GM12878 (cell line): Measurements from ENCODE around the gene RTP3. TPM values are rescaled to one million over a fixed set of nuclear protein-coding genes. Genes with fewer than 3 reads are reported as not detected.

ENCODE experiments used
- ATAC-seq: fragments of 200-7000 bp; cut with Tn5 transposase; 3 replicates; pipeline ENCODE4 v1.9.1; 2020; ENCODE audit warnings: mild to moderate bottlenecking, moderate library complexity
- BruUV-seq: library from RNA; stranded (reverse); fragments of 400-500 nt; replicated peaks from 2 replicates; lab custom pipeline; 2021; lab: Mats Ljungman, UMichigan
- CTCF ChIA-PET: fragments of 300-600 bp; sonication (Branson Sonifier 250); formaldehyde crosslinking; extraction: SDS; loops from one replicate; lab custom pipeline; 2021; ENCODE audit warnings: inconsistent platforms; lab: Yijun Ruan, JAX
- POLR2A ChIA-PET: fragments of 350-600 bp; formaldehyde crosslinking; extraction: SDS; loops from one replicate; lab custom pipeline; 2021; ENCODE audit warnings: inconsistent platforms; lab: Charles Lee
- RAD21 ChIA-PET: fragments of 300-600 bp; sonication (Branson Sonifier 250); formaldehyde crosslinking; loops from one replicate; lab custom pipeline; 2023; ENCODE audit warnings: antibody characterized with exemption; ENCODE audit not compliant: unreplicated experiment; lab: Charles Lee
- SMC1A ChIA-PET: fragments of 300-600 bp; sonication (Branson Sonifier 250); formaldehyde crosslinking; loops from one replicate; lab custom pipeline; 2023; ENCODE audit not compliant: unreplicated experiment, uncharacterized antibody; lab: Charles Lee
- DNase-seq: peaks from one replicate; pipeline ENCODE4 v3.0.0-alpha.2; 2011; ENCODE audit warnings: low read depth, low spot score
- FAIRE-seq: peaks from 3 replicates; lab custom pipeline; 2011; peaks lifted over from hg19 to GRCh38; lab: Jason Lieb, UNC
- H2AFZ ChIP-seq: 2 replicates; pipeline ENCODE4 v1.6.0; 2011; ENCODE audit warnings: low read depth, low read length, control low read depth; ENCODE audit not compliant: control insufficient read depth
- H3K27ac ChIP-seq: 2 replicates; pipeline ENCODE4 v1.5.1; 2011; ENCODE audit warnings: control low read depth; ENCODE audit not compliant: control insufficient read depth, insufficient read depth
- H3K27me3 ChIP-seq, 2 experiments: replicated peaks in 1 of 2; 2 replicates each; pipeline versions ENCODE4 v1.6.0 to v1.6.1; 2011; ENCODE audit warnings: low read length in 1 of 2; ENCODE audit not compliant: control insufficient read depth in 2 of 2, insufficient read depth in 2 of 2
- H3K36me3 ChIP-seq, 2 experiments: 2 replicates each; pipeline ENCODE4 v1.5.1; 2011; ENCODE audit warnings: low read length in 1 of 2; ENCODE audit not compliant: control insufficient read depth in 2 of 2, insufficient read depth in 2 of 2
- H3K4me1 ChIP-seq: 2 replicates; pipeline ENCODE4 v1.6.1; 2011; ENCODE audit warnings: mild to moderate bottlenecking, low read length, moderate library complexity, mixed read lengths; ENCODE audit not compliant: control insufficient read depth, insufficient read depth
- H3K4me2 ChIP-seq: 2 replicates; pipeline ENCODE4 v1.6.0; 2011; ENCODE audit warnings: control low read depth; ENCODE audit not compliant: control insufficient read depth, insufficient read depth
- H3K4me3 ChIP-seq: fragments of 200-600 bp; sonication (generic); 2 replicates; pipeline ENCODE4 v1.5.1; 2016
- H3K79me2 ChIP-seq: 2 replicates; pipeline ENCODE4 v1.6.0; 2011; ENCODE audit warnings: low read length; ENCODE audit not compliant: control insufficient read depth, insufficient read depth
- H3K9ac ChIP-seq: 2 replicates; pipeline ENCODE4 v1.8.0; 2011; ENCODE audit warnings: low read length, control low read depth, mixed read lengths; ENCODE audit not compliant: control insufficient read depth, insufficient read depth
- H3K9me3 ChIP-seq: replicated peaks from 3 replicates; pipeline ENCODE4 v1.5.1; 2011; ENCODE audit warnings: mild to moderate bottlenecking, low read length; ENCODE audit not compliant: control insufficient read depth, insufficient read depth
- H4K20me1 ChIP-seq: 2 replicates; pipeline ENCODE4 v1.6.0; 2011; ENCODE audit not compliant: control insufficient read depth, insufficient read depth
- ATF7 ChIP-seq: fragments of 450-650 bp; IDR thresholded peaks from 2 replicates; pipeline ENCODE4 v1.6.1; 2016; ENCODE audit warnings: low read depth, mild to moderate bottlenecking
- FOXK2 ChIP-seq: fragments of 450-650 bp; IDR thresholded peaks from 2 replicates; pipeline ENCODE4 v1.6.1; 2017; ENCODE audit warnings: mild to moderate bottlenecking, moderate library complexity
- GABPA ChIP-seq: IDR thresholded peaks from 2 replicates; pipeline ENCODE4 v1.6.1; 2014; ENCODE audit warnings: antibody characterized with exemption, low read depth, mild to moderate bottlenecking, inconsistent platforms
- HCFC1 ChIP-seq: fragments of 150-350 bp; IDR thresholded peaks from 2 replicates; pipeline ENCODE4 v1.6.1; 2014; ENCODE audit warnings: low read length
- HDAC2 ChIP-seq: fragments of 200-600 bp; sonication (generic); IDR thresholded peaks from 2 replicates; pipeline ENCODE4 v1.6.1; 2017
- HDAC6 ChIP-seq: fragments of 200-600 bp; sonication (generic); IDR thresholded peaks from one replicate; pipeline ENCODE4 v1.8.0; 2017; ENCODE audit warnings: antibody characterized with exemption; ENCODE audit not compliant: unreplicated experiment
- MTA2 ChIP-seq: fragments of 450-650 bp; IDR thresholded peaks from 2 replicates; pipeline ENCODE4 v1.6.1; 2016; ENCODE audit warnings: low read depth, mild to moderate bottlenecking, moderate library complexity
- MTA3 ChIP-seq: IDR thresholded peaks from 2 replicates; pipeline ENCODE4 v1.6.1; 2012; ENCODE audit warnings: low read length, inconsistent platforms, borderline replicate concordance
- POLR2AphosphoS5 ChIP-seq: IDR thresholded peaks from 2 replicates; pipeline ENCODE4 v1.6.1; 2011; ENCODE audit warnings: mild to moderate bottlenecking, low read length, inconsistent platforms
- SIN3A ChIP-seq: IDR thresholded peaks from 2 replicates; pipeline ENCODE4 v1.6.1; 2012; ENCODE audit warnings: low read depth, low read length, improper control_type of control experiment
- SP1 ChIP-seq: IDR thresholded peaks from one replicate; pipeline ENCODE4 v1.6.1; 2011; ENCODE audit warnings: low read depth, low read length
- ZBTB11 ChIP-seq: fragments of 450-650 bp; formaldehyde crosslinking; IDR thresholded peaks from 2 replicates; pipeline ENCODE4 v1.5.0; 2022; ENCODE audit warnings: mild to moderate bottlenecking, missing genetic modification characterization
- ZBTB33 ChIP-seq: fragments of 450-650 bp; IDR thresholded peaks from 2 replicates; pipeline ENCODE4 v1.6.1; 2017; ENCODE audit warnings: mild to moderate bottlenecking
- WGBS: methylation state at CpG from one replicate; pipeline ENCODE4 v1.1.6; 2016; ENCODE audit warnings: low lambda C conversion rate; ENCODE audit not compliant: insufficient replicate concordance, insufficient coverage; ENCODE audit errors: missing lambda C conversion rate; 5-methylcytosine and 5-hydroxymethylcytosine counted together
- in situ Hi-C: fragments of 300-500 bp; cut with MboI; formaldehyde crosslinking; loops from 9 replicates; pipeline ENCODE4 v1.14.3; 2018; ENCODE audit warnings: mixed read lengths
- intact Hi-C: fragments of 100-400 bp; cut with micrococcal nuclease; formaldehyde crosslinking; loops from one replicate; pipeline ENCODE4 v1.14.2; 2022; ENCODE audit not compliant: unreplicated experiment
- polyA plus RNA-seq, 11 experiments: library from polyadenylated mRNA; depleted of rRNA in 4 of 11; unstranded in 6 of 11; stranded (reverse) in 5 of 11; fragments of >200 nt; fragmentation: Nextera tagmentation in 4 of 11; fragmentation: Illumina TruSeq in 1 of 11; extraction: Ambion mirVana in 4 of 11; extraction: Trizol in 1 of 11; gene quantifications; 1 replicate in 1 of 11; 2 replicates in 10 of 11; pipeline versions ENCODE4 v1.2.1 to v1.2.3, GENCODE V29; 2011 to 2016; ENCODE audit warnings: inconsistent platforms in 2 of 11, missing spikeins in 2 of 11, low read depth in 1 of 11
- total RNA-seq, 4 experiments: library from RNA; depleted of rRNA in 3 of 4; stranded (reverse); fragments of >200 nt in 3 of 4; fragmentation: Illumina TruSeq in 1 of 4; extraction: Trizol in 1 of 4; gene quantifications; 2 replicates each; pipeline versions ENCODE4 v1.2.1 to v1.2.3, GENCODE V29; 2013 to 2021

Gene RTP3
- total and polyA plus RNA-seq, 10 of the 15 experiments (the other 5 are each of a cell fraction or from before 2014, with no cell fraction given) = 0.06 TPM; not detected in 9

GRCh38 chr3:46464326-46465195, 33.2 kb upstream of the RTP3 start, which contains the start of gene LTF:
Gene LTF, minus strand, starts transcription at chr3:46464905. Its CDS starts 38 bp downstream, at chr3:46464867.
- no peaks in the 10 kb centered on the region for H3K79me2 ChIP-seq
- H3K4me3 ChIP-seq = no peak within 1 kb of the TSS
- no peak within 1 kb of the TSS for H3K4me2 ChIP-seq
- 20% methylated on average over 39 of the region's 44 CpGs for WGBS
- CTCF ChIA-PET = interaction anchor here (1.4 kb wide), 1 partner anchor 9 kb away, joined by 4 read pairs; no protein-coding TSS in a partner anchor
- H3K36me3 ChIP-seq = no peaks in the 10 kb centered on the region
- intact Hi-C loops = no loop called here
- H3K9me3 ChIP-seq = no peaks in the 10 kb centered on the region; the same call in 2 of the 3 replicates
- in situ Hi-C loops = no loop called here
- H3K27me3 ChIP-seq = peaks cover 8 to 17% of the 10 kb centered on the region in 2 experiments
- H3K27ac ChIP-seq = no peak within 1 kb of the TSS
- no TSS peak for BruUV-seq
- TF ChIP-seq SP1 (no peak), ATF7 (no peak), POLR2AphosphoS5 (no peak), ZBTB33 (no peak), ZBTB11 (CRISPR knock-in tag) (no peak), FOXK2 (no peak), GABPA (no peak), HDAC6 (no peak), SIN3A (no peak), MTA2 (no peak), HCFC1 (no peak), MTA3 (no peak), HDAC2 (no peak)
- H2AFZ ChIP-seq = no peak within 1 kb of the TSS
- no peaks in the 10 kb centered on the region for H3K4me1 ChIP-seq
- FAIRE-seq = no peak
- DNase-seq = no peak
- RAD21 ChIA-PET = no interaction called here
- SMC1A ChIA-PET = no interaction called here
- H4K20me1 ChIP-seq = no peaks in the 10 kb centered on the region
- no peak within 1 kb of the TSS for H3K9ac ChIP-seq
- no peak for ATAC-seq
- POLR2A ChIA-PET = no interaction called here
